ENCODE data around the gene RGS6.

DNA sequence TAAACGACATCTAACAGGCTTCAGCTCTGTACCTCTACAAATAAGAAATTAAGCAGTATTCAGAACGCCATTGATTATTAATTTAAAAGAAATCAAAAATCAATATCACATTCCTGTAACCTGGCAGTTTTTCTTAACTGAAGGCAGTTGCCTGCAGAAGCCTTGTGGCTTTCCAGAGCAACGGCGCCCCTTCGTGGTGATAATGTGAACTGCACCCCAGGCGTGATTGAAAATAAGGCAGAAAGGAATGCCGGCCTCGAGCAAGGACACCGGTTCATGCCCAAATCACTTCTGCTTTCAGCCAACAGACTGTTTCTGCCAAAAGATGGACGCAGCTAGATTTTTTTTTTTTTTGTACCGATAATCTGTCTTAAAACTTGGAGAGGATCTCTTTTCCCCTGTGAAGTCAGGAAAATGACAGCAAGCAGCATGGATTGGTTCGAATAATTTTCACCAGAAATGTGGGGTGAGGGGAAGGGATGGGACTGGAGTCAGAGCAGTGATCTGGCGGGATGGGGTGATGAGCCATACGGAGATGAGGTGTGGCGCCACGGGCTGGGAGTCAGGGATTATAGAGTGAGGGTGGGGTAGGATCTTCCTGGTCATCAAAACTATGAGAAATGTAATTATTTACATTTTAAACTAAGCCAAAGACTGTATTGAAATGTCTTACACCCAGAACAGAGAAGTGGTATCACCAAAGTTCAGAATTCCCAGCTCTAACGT, 488.7 kb downstream of the RGS6 start:
- TF ChIP-seq, protein P1, sequence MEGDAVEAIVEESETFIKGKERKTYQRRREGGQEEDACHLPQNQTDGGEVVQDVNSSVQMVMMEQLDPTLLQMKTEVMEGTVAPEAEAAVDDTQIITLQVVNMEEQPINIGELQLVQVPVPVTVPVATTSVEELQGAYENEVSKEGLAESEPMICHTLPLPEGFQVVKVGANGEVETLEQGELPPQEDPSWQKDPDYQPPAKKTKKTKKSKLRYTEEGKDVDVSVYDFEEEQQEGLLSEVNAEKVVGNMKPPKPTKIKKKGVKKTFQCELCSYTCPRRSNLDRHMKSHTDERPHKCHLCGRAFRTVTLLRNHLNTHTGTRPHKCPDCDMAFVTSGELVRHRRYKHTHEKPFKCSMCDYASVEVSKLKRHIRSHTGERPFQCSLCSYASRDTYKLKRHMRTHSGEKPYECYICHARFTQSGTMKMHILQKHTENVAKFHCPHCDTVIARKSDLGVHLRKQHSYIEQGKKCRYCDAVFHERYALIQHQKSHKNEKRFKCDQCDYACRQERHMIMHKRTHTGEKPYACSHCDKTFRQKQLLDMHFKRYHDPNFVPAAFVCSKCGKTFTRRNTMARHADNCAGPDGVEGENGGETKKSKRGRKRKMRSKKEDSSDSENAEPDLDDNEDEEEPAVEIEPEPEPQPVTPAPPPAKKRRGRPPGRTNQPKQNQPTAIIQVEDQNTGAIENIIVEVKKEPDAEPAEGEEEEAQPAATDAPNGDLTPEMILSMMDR (IDR thresholded peaks at IDR 0.05; ENCODE audit: low read depth, low read length, poor library complexity, severe bottlenecking), result peak; percentile 89
- TF ChIP-seq EZH2phosphoT487 (IDR thresholded peaks at IDR 0.05; ENCODE audit: borderline replicate concordance, low read length), result no peak

Measured in DOHH2 (cell line).